ENCODE results near the gene ELANE. TPM values are rescaled to one million over a fixed set of nuclear protein-coding genes. Genes with fewer than 3 reads are reported as not detected.

The ELANE gene
- total RNA-seq, 1 donor from 2014 or later: 0.58 TPM

GRCh38 chr19:855566-856120, 3.5 kb downstream of the ELANE start:
- H3K27ac ChIP-seq (replicated peaks): no peak overlapping the region
- peaks cover 79% of the 10 kb centered on the region for H3K27me3 ChIP-seq (ENCODE audit: low read depth)
- intact Hi-C loops (cut with micrococcal nuclease): no loop called here
- H3K9me3 ChIP-seq (replicated peaks): no peaks in the 10 kb centered on the region
- H3K36me3 ChIP-seq: no peaks in the 10 kb centered on the region
- DNase-seq: no peak
- peaks cover 19% of the 10 kb centered on the region for H3K4me1 ChIP-seq
- H3K4me3 ChIP-seq: no peak overlapping the region
- TF ChIP-seq CTCF (IDR thresholded peaks at IDR 0.05; ENCODE audit: borderline replicate concordance): no peak

DNA sequence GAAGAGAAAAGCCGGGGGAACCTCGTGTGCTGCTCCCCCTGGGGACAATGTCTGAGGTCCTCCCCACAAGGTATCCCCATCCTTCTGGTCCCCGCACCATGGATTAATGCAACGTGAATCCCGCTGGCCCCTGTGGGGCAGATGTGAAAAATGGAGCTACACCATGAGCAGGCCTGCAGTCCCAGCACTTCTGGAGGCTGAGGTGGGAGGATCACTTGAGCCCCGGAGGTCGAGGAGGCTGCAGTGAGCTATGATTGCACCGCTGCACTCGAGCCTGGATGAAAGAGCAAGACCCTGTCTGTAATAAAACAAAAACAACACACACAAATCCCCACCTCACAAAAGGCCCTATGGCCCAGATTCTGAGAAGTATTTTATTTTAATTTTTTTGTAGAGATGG, 6.2 kb downstream of the ELANE start:
- intact Hi-C loops (cut with micrococcal nuclease): no loop called here
- DNase-seq: no peak
- Histone ChIP-seq H3K9me3 (replicated peaks) (no peaks in the 10 kb centered on the region), H3K4me1 (peaks cover 22% of the 10 kb centered on the region), H3K27me3 (ENCODE audit: low read depth) (peaks cover 73% of the 10 kb centered on the region), H3K36me3 (no peaks in the 10 kb centered on the region), H3K4me3 (no peak overlapping the region), H3K27ac (replicated peaks) (peak overlapping the region; percentile 87)
- TF ChIP-seq CTCF (IDR thresholded peaks at IDR 0.05; ENCODE audit: borderline replicate concordance): no peak

DNA sequence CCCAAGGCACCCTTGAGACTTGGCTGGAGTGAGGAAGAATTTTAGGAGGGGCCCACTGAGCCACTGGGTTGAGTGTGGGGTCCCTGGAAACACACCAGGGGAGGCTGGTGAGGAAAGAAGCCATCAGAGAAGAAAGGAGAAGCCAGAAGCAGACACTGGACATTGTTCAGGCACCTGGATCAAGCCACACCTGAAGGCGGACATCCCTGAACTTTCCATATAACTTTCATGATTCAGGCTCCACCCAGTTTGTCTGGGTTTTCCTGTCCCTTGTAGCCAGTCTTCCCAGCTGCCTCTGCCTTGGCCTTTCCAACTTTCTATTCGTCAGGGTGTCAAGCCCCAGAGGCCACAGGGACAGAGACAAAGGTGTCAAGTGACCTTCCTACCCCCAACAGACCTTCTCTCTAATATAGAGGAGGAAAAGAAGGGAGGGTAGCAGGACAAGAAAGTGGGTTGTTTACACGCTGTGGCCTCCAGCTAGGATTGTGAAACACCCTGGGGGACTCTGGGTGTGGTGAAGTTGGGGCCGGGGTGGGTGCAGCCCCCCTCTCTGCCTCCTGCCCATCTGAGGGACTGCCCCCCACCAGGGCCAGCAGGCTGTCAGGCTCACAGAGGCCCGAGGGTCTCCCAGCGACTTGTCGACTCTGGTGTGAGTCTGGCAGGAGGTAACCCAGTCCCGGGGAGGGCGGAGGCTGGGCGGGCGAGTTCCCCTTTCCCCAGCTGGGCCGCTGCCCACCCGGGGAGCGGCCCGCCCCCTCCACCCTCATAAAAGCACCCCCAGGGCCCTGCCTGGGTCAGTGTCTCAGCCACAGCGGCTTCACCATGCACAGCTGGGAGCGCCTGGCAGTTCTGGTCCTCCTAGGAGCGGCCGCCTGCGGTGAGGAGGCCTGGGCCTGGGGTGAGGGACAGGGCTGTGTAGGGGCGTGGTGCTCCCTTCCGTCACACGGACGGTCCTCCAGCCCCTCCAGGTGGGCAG, 7.1 kb downstream of the ELANE start, which contains the start of gene CFD:
Gene CFD, plus strand, starts transcription at position 797 of the 976 bp plus-strand sequence. Its CDS starts 26 bp downstream, at position 823.
- Histone ChIP-seq H3K4me3 (peak within 1 kb of the TSS; percentile 65), H3K9me3 (replicated peaks) (no peaks in the 10 kb centered on the region), H3K27ac (replicated peaks) (peak within 1 kb of the TSS; percentile 87), H3K36me3 (no peaks in the 10 kb centered on the region), H3K4me1 (peaks cover 31% of the 10 kb centered on the region), H3K27me3 (ENCODE audit: low read depth) (peaks cover 70% of the 10 kb centered on the region)
- intact Hi-C loops (cut with micrococcal nuclease): no loop called here
- peak; percentile 79 for DNase-seq
- no peak for TF ChIP-seq CTCF (IDR thresholded peaks at IDR 0.05; ENCODE audit: borderline replicate concordance)

GRCh38 chr19:861141-861755, 9.1 kb downstream of the ELANE start:
- no peak for TF ChIP-seq CTCF (IDR thresholded peaks at IDR 0.05; ENCODE audit: borderline replicate concordance)
- Histone ChIP-seq H3K36me3 (no peaks in the 10 kb centered on the region), H3K27ac (replicated peaks) (no peak overlapping the region), H3K4me1 (peaks cover 32% of the 10 kb centered on the region), H3K4me3 (peak overlapping the region; percentile 65), H3K9me3 (replicated peaks) (no peaks in the 10 kb centered on the region), H3K27me3 (ENCODE audit: low read depth) (peaks cover 52% of the 10 kb centered on the region)
- DNase-seq: no peak
- intact Hi-C loops (cut with micrococcal nuclease): no loop called here

GRCh38 chr19:861756-862580, 9.9 kb downstream of the ELANE start:
- H3K4me3 ChIP-seq: peak overlapping the region; percentile 65

More at GRCh38 chr19:861756-862580, 9.9 kb downstream of the ELANE start:
- H3K9me3 ChIP-seq (replicated peaks): no peaks in the 10 kb centered on the region
- TF ChIP-seq CTCF (IDR thresholded peaks at IDR 0.05; ENCODE audit: borderline replicate concordance): no peak
- intact Hi-C loops (cut with micrococcal nuclease): no loop called here
- H3K36me3 ChIP-seq: no peaks in the 10 kb centered on the region
- no peak for DNase-seq
- no peak overlapping the region for H3K27ac ChIP-seq (replicated peaks)
- peaks cover 52% of the 10 kb centered on the region for H3K27me3 ChIP-seq (ENCODE audit: low read depth)
- H3K4me1 ChIP-seq: peaks cover 32% of the 10 kb centered on the region
